H1 (cell line): ENCODE data around the gene EN2. TPM values are rescaled to one million over a fixed set of nuclear protein-coding genes. Genes with fewer than 3 reads are reported as not detected.

Experiments used
- CTCF ChIA-PET: fragments of 300-600 bp; sonication (Branson Sonifier 250); formaldehyde crosslinking; loops from one replicate; lab custom pipeline; 2021; ENCODE audit not compliant: partially characterized antibody; lab: Charles Lee
- POLR2A ChIA-PET: fragments of 300-600 bp; sonication (Branson Sonifier 250); formaldehyde crosslinking; loops from one replicate; lab custom pipeline; 2021; ENCODE audit warnings: inconsistent platforms; ENCODE audit not compliant: partially characterized antibody; lab: Charles Lee
- DNase-seq, 2 experiments: peaks; one replicate each; pipeline versions ENCODE4 v3.0.0 to v3.0.0-alpha.2; 2010 to 2022; ENCODE audit warnings: low spot score in 2 of 2, low read depth in 1 of 2, mixed read lengths in 1 of 2
- FAIRE-seq: peaks from 2 replicates; lab custom pipeline; 2011; peaks lifted over from hg19 to GRCh38; lab: Jason Lieb, UNC
- H2AFZ ChIP-seq: 2 replicates; pipeline ENCODE4 v1.8.1; 2012; ENCODE audit warnings: low read length, inconsistent platforms
- H2AK5ac ChIP-seq: 2 replicates; pipeline ENCODE4 v1.6.1; 2013; ENCODE audit warnings: low read depth, low read length
- H2BK120ac ChIP-seq: replicated peaks from 2 replicates; pipeline ENCODE3; 2013; ENCODE audit warnings: low read depth, low read length, inconsistent platforms
- H2BK12ac ChIP-seq: 2 replicates; pipeline ENCODE4 v1.6.1; 2013; ENCODE audit warnings: low read depth, low read length
- H2BK15ac ChIP-seq: 2 replicates; pipeline ENCODE4 v1.6.1; 2013; ENCODE audit warnings: low read length
- H2BK20ac ChIP-seq: 2 replicates; pipeline ENCODE4 v1.6.1; 2013; ENCODE audit warnings: low read length
- H2BK5ac ChIP-seq: 2 replicates; pipeline ENCODE4 v1.6.1; 2013; ENCODE audit warnings: low read depth, low read length
- H3K14ac ChIP-seq: 2 replicates; pipeline ENCODE4 v1.6.1; 2013; ENCODE audit warnings: inconsistent platforms; ENCODE audit not compliant: insufficient read length
- H3K18ac ChIP-seq: 2 replicates; pipeline ENCODE4 v1.6.1; 2013; ENCODE audit warnings: low read length; ENCODE audit errors: extremely low read depth
- H3K23ac ChIP-seq: 2 replicates; pipeline ENCODE4 v1.6.1; 2013; ENCODE audit warnings: inconsistent platforms; ENCODE audit not compliant: insufficient read length
- H3K23me2 ChIP-seq: 2 replicates; pipeline ENCODE4 v1.6.1; 2013; ENCODE audit warnings: low read depth, low read length
- H3K27ac ChIP-seq: 2 replicates; pipeline ENCODE4 v1.6.1; 2011; ENCODE audit warnings: low read depth, low read length, inconsistent platforms
- H3K27me3 ChIP-seq, 4 experiments: replicated peaks in 1 of 4; 1 replicate in 1 of 4; 2 replicates in 3 of 4; pipeline versions ENCODE4 v1.6.1 to v1.8.1; 2011 to 2013; ENCODE audit warnings: low read length in 3 of 4, mild to moderate bottlenecking in 3 of 4, inconsistent platforms in 2 of 4, mixed read lengths in 2 of 4, moderate library complexity in 1 of 4; ENCODE audit not compliant: control insufficient read depth in 3 of 4, insufficient read depth in 3 of 4; ENCODE audit errors: extremely low read depth in 1 of 4
- H3K36me3 ChIP-seq, 4 experiments: 2 replicates each; pipeline versions ENCODE4 v1.6.1 to v1.8.1; 2011 to 2013; ENCODE audit warnings: mild to moderate bottlenecking in 4 of 4, low read length in 3 of 4, moderate library complexity in 2 of 4, control low read depth in 1 of 4, inconsistent platforms in 1 of 4; ENCODE audit not compliant: insufficient read depth in 4 of 4, control insufficient read depth in 2 of 4
- H3K4ac ChIP-seq: replicated peaks from 2 replicates; pipeline ENCODE3; 2013; ENCODE audit warnings: low read length, low read depth, mixed read lengths, inconsistent platforms; ENCODE audit not compliant: insufficient read length
- H3K4me1 ChIP-seq, 4 experiments: replicated peaks in 1 of 4; 1 replicate in 1 of 4; 2 replicates in 3 of 4; pipeline versions ENCODE4 v1.6.1 to v1.8.1; 2011 to 2013; ENCODE audit warnings: low read length in 3 of 4, inconsistent platforms in 2 of 4, mixed read lengths in 1 of 4; ENCODE audit not compliant: insufficient read depth in 4 of 4, control insufficient read depth in 3 of 4
- H3K4me2 ChIP-seq, 2 experiments: 2 replicates each; pipeline versions ENCODE4 v1.6.1 to v1.8.1; 2011 to 2013; ENCODE audit warnings: low read depth in 2 of 2, low read length in 2 of 2, control low read depth in 1 of 2, inconsistent platforms in 1 of 2, mild to moderate bottlenecking in 1 of 2; ENCODE audit not compliant: insufficient read depth in 1 of 2
- H3K4me3 ChIP-seq, 4 experiments: fragments of 200-600, 300-600 bp in 1 of 4; sonication (generic), shearing (Covaris generic), sonication (Bioruptor Twin) in 1 of 4; 2 replicates each; pipeline versions ENCODE4 v1.5.1 to v1.8.1; 2011 to 2016; ENCODE audit warnings: low read length in 4 of 4, low read depth in 3 of 4, control low read depth in 2 of 4, inconsistent platforms in 2 of 4, mild to moderate bottlenecking in 2 of 4, mixed read lengths in 1 of 4, moderate library complexity in 1 of 4; ENCODE audit not compliant: insufficient read depth in 2 of 4; ENCODE audit errors: extremely low read depth in 1 of 4
- H3K56ac ChIP-seq: replicated peaks from 2 replicates; pipeline ENCODE3; 2013; ENCODE audit warnings: low read depth, mild to moderate bottlenecking, mixed read lengths, low read length, inconsistent platforms; ENCODE audit not compliant: insufficient read length
- H3K79me1 ChIP-seq: 2 replicates; pipeline ENCODE4 v1.6.1; 2013; ENCODE audit warnings: low read depth, low read length, control low read depth
- H3K79me2 ChIP-seq, 2 experiments: 2 replicates each; pipeline versions ENCODE4 v1.6.1 to v1.8.1; 2012 to 2013; ENCODE audit warnings: low read length in 2 of 2, mild to moderate bottlenecking in 2 of 2, inconsistent platforms in 1 of 2; ENCODE audit not compliant: insufficient read depth in 2 of 2, control insufficient read depth in 1 of 2
- H3K9ac ChIP-seq, 4 experiments: replicated peaks in 1 of 4; 1 replicate in 1 of 4; 2 replicates in 3 of 4; pipeline versions ENCODE4 v1.6.1 to v1.8.1; 2011 to 2013; ENCODE audit warnings: low read depth in 3 of 4, low read length in 3 of 4, control low read depth in 2 of 4, mild to moderate bottlenecking in 2 of 4, moderate library complexity in 2 of 4, inconsistent platforms in 1 of 4; ENCODE audit errors: extremely low read depth in 1 of 4
- H3K9me3 ChIP-seq, 2 experiments: 2 replicates each; pipeline versions ENCODE4 v1.6.1 to v1.8.1; 2012 to 2013; ENCODE audit warnings: mild to moderate bottlenecking in 2 of 2, moderate library complexity in 2 of 2, control low read depth in 1 of 2, inconsistent platforms in 1 of 2, low read depth in 1 of 2, low read length in 1 of 2, mixed read lengths in 1 of 2; ENCODE audit not compliant: insufficient read depth in 2 of 2
- H4K20me1 ChIP-seq, 2 experiments: replicated peaks in 1 of 2; 2 replicates each; pipeline versions ENCODE3 to v1.8.1; 2011 to 2013; ENCODE audit warnings: inconsistent platforms in 2 of 2, low read length in 2 of 2, mild to moderate bottlenecking in 1 of 2; ENCODE audit not compliant: insufficient read depth in 2 of 2, control insufficient read depth in 1 of 2
- H4K5ac ChIP-seq: 2 replicates; pipeline ENCODE4 v1.6.1; 2013; ENCODE audit warnings: low read length, low read depth, mixed read lengths, inconsistent platforms; ENCODE audit not compliant: insufficient read length
- H4K8ac ChIP-seq: 2 replicates; pipeline ENCODE4 v1.8.0; 2013; ENCODE audit warnings: mild to moderate bottlenecking, moderate library complexity, low read length, inconsistent platforms; ENCODE audit not compliant: insufficient read depth; ENCODE audit errors: extremely low read depth
- H4K91ac ChIP-seq: replicated peaks from 2 replicates; pipeline ENCODE3; 2013; ENCODE audit warnings: low read length, mixed read lengths, inconsistent platforms; ENCODE audit not compliant: insufficient read length
- CHD1 ChIP-seq: IDR thresholded peaks from 2 replicates; pipeline ENCODE4 v1.6.1; 2012; ENCODE audit warnings: low read depth, low read length, improper control_type of control experiment
- CTBP2 ChIP-seq: IDR thresholded peaks from 2 replicates; pipeline ENCODE4 v1.7.0; 2011; ENCODE audit warnings: borderline replicate concordance, mild to moderate bottlenecking, moderate library complexity, mixed read lengths, low read length; ENCODE audit not compliant: insufficient read depth, insufficient read length
- NANOG ChIP-seq: IDR thresholded peaks from 2 replicates; pipeline ENCODE4 v1.6.1; 2011; ENCODE audit warnings: low read length, low read depth, mild to moderate bottlenecking, inconsistent platforms; ENCODE audit not compliant: insufficient read depth, poor library complexity, severe bottlenecking
- PHF8 ChIP-seq: fragments of 200-600 bp; sonication (generic); conservative IDR thresholded peaks from 2 replicates; pipeline ENCODE4 v1.7.1; 2012; ENCODE audit warnings: low read depth, mild to moderate bottlenecking, inconsistent platforms, low read length, moderate library complexity
- RAD21 ChIP-seq, 2 experiments: IDR thresholded peaks in 1 of 2; conservative IDR thresholded peaks in 1 of 2; 2 replicates each; pipeline ENCODE4 v1.6.1; 2011; ENCODE audit warnings: low read depth in 2 of 2, low read length in 2 of 2, improper control_type of control experiment in 1 of 2, inconsistent platforms in 1 of 2, mild to moderate bottlenecking in 1 of 2, moderate library complexity in 1 of 2
- RNF2 ChIP-seq: fragments of 200-900, 300-1000 bp; sonication (generic); IDR thresholded peaks from 2 replicates; pipeline ENCODE4 v1.7.1; 2016; ENCODE audit warnings: borderline replicate concordance, low read depth, mild to moderate bottlenecking, antibody characterized with exemption, low read length; ENCODE audit not compliant: poor library complexity, severe bottlenecking; ENCODE audit errors: missing control alignments
- SIN3A ChIP-seq, 2 experiments: IDR thresholded peaks in 1 of 2; conservative IDR thresholded peaks in 1 of 2; 2 replicates each; pipeline ENCODE4 v1.6.1; 2011 to 2012; ENCODE audit warnings: low read length in 2 of 2, improper control_type of control experiment in 1 of 2, low read depth in 1 of 2, mild to moderate bottlenecking in 1 of 2
- SP1 ChIP-seq: IDR thresholded peaks from 2 replicates; pipeline ENCODE4 v1.6.1; 2011; ENCODE audit warnings: low read depth, low read length
- TBP ChIP-seq: IDR thresholded peaks from 2 replicates; pipeline ENCODE4 v1.6.1; 2011; ENCODE audit warnings: low read depth, low read length, improper control_type of control experiment
- TCF12 ChIP-seq: IDR thresholded peaks from 2 replicates; pipeline ENCODE4 v1.6.1; 2011; ENCODE audit warnings: low read depth, mild to moderate bottlenecking, low read length
- TEAD4 ChIP-seq: IDR thresholded peaks from 2 replicates; pipeline ENCODE4 v1.6.1; 2012; ENCODE audit warnings: low read depth, low read length, inconsistent platforms, mixed read lengths
- WGBS, 2 experiments: shearing (Covaris generic) in 1 of 2; methylation state at CpG; one replicate each; pipeline versions ENCODE4 v1.1.6 to v1.1.7; 2013 to 2015; ENCODE audit warnings: low lambda C conversion rate in 2 of 2, mixed read lengths in 2 of 2, inconsistent platforms in 1 of 2, low coverage in 1 of 2, missing lambda C conversion rate in 1 of 2; ENCODE audit not compliant: insufficient replicate concordance in 2 of 2, insufficient coverage in 1 of 2, insufficient read length in 1 of 2; ENCODE audit errors: extremely low coverage in 1 of 2, missing lambda C conversion rate in 1 of 2; 5-methylcytosine and 5-hydroxymethylcytosine counted together
- polyA plus RNA-seq, 7 experiments: library from polyadenylated mRNA; depleted of rRNA in 3 of 7; stranded (reverse) in 5 of 7; unstranded in 2 of 7; fragments of >200 nt in 5 of 7; fragments of 200-250 nt in 2 of 7; gene quantifications; 1 replicate in 5 of 7; 2 replicates in 1 of 7; 4 replicates in 1 of 7; pipeline versions ENCODE4 v1.2.1 to v1.2.3, GENCODE V29; 2011 to 2013; ENCODE audit warnings: missing spikeins in 2 of 7, mixed read lengths in 2 of 7
- total RNA-seq: library from RNA; stranded (reverse); fragmentation: NEBNext Ultra II Directional; extraction: Animal tissue kit (Norgen Biotek cat#: 25700); gene quantifications from 2 replicates; pipeline ENCODE4 v1.2.1, GENCODE V29; 2021
- TF ChIP-seq, protein P1 (sequence below): IDR thresholded peaks from 2 replicates; pipeline ENCODE4 v1.6.1; 2012; ENCODE audit warnings: inconsistent platforms

EN2 gene
- total and polyA plus RNA-seq, 2 of the 8 experiments (the other 6 are each of a cell fraction or from before 2014, with no cell fraction given), result not detected

DNA sequence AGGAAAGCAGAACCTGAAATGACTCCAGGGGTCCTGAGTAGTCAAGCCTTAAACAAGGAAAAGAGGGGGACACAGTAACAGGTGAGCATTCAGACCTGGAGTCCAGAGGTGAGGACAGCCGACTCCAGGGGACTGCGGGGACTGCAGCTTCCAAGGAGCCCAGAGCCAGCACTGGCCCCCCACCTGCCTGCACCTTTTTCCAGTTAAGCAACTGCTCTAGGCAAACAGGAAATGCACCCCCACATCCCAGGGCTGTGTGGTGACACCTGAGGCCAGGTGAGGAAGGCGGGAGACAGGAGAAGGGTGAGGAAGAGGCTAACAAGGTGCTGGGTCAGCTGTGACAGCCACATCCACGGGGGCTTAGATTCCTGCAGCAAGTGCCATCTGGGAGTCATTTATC is 20.1 kb upstream of the EN2 start:
- DNase-seq (no peak), FAIRE-seq (no peak)
- Histone ChIP-seq H3K9ac (no peak overlapping the region), H2BK15ac (no peak overlapping the region), H2BK5ac (no peak overlapping the region), H3K4me3 (no peak overlapping the region), H2BK12ac (no peak overlapping the region), H3K4me2 (no peak overlapping the region), H2AFZ (no peak overlapping the region), H4K5ac (no peak overlapping the region), H3K9me3 (peaks cover 0 to 2% of the 10 kb centered on the region in 2 experiments; a peak in 1 of 4 replicates), H3K56ac (no peak overlapping the region), H3K27me3 (peaks cover 0 to under 1% (median 0%) of the 10 kb centered on the region in 4 experiments; a peak in 2 of 7 replicates), H3K79me2 (no peaks in the 10 kb centered on the region), H3K4ac (no peak overlapping the region), H2BK120ac (no peak overlapping the region), H4K91ac (no peak overlapping the region), H3K14ac (no peak overlapping the region), H2BK20ac (no peak overlapping the region), H3K18ac (no peak overlapping the region), H3K23me2 (no peaks in the 10 kb centered on the region), H4K20me1 (peaks cover 0 to 4% of the 10 kb centered on the region in 2 experiments), H2AK5ac (no peak overlapping the region), H3K4me1 (no peaks in the 10 kb centered on the region), H3K36me3 (no peaks in the 10 kb centered on the region), H3K27ac (no peak overlapping the region), H3K23ac (no peak overlapping the region), H3K79me1 (no peaks in the 10 kb centered on the region), H4K8ac (no peak overlapping the region)
- 86% methylated on average over 4 of the region's 4 CpGs; no CpG with 5 or more reads in 1 of the 2 experiments for WGBS, 2 experiments
- CTCF ChIA-PET, result interaction anchor here (0.9 to 1.4 kb wide), 5 partner anchors 16 to 58 kb away, joined by 3 to 6 read pairs (median 4); no protein-coding TSS in a partner anchor
- POLR2A ChIA-PET, result no interaction called here
- TF ChIP-seq RNF2 (no peak), TBP (no peak), TCF12 (no peak), RAD21 (IDR thresholded peaks at IDR 0.05 in 1 of 2, conservative IDR thresholded peaks at IDR 0.05 in 1 of 2; ENCODE audit: low read depth in 2 of 2, low read length in 2 of 2) (no peak), CHD1 (no peak), SP1 (no peak), NANOG (no peak), CTBP2 (no peak), TEAD4 (no peak), PHF8 (no peak), SIN3A (conservative IDR thresholded peaks at IDR 0.05 in 1 of 2, IDR thresholded peaks at IDR 0.05 in 1 of 2; ENCODE audit: low read depth in 1 of 2, low read length in 2 of 2) (no peak)
- TF ChIP-seq, protein P1, sequence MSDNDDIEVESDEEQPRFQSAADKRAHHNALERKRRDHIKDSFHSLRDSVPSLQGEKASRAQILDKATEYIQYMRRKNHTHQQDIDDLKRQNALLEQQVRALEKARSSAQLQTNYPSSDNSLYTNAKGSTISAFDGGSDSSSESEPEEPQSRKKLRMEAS, result no peak
